ENCODE measurements around the gene SLC25A53.

The SLC25A53 gene, protein sequence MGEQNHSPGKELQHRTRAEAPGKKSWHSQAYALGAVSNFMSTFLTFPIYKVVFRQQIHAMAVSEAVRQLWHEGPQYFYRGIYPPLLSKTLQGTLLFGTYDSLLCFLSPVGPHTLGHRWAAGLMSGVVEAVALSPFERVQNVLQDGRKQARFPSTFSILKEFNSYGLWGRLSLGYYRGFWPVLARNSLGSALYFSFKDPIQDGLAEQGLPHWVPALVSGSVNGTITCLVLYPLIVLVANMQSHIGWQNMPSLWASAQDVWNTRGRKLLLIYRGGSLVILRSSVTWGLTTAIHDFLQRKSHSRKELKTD

DNA sequence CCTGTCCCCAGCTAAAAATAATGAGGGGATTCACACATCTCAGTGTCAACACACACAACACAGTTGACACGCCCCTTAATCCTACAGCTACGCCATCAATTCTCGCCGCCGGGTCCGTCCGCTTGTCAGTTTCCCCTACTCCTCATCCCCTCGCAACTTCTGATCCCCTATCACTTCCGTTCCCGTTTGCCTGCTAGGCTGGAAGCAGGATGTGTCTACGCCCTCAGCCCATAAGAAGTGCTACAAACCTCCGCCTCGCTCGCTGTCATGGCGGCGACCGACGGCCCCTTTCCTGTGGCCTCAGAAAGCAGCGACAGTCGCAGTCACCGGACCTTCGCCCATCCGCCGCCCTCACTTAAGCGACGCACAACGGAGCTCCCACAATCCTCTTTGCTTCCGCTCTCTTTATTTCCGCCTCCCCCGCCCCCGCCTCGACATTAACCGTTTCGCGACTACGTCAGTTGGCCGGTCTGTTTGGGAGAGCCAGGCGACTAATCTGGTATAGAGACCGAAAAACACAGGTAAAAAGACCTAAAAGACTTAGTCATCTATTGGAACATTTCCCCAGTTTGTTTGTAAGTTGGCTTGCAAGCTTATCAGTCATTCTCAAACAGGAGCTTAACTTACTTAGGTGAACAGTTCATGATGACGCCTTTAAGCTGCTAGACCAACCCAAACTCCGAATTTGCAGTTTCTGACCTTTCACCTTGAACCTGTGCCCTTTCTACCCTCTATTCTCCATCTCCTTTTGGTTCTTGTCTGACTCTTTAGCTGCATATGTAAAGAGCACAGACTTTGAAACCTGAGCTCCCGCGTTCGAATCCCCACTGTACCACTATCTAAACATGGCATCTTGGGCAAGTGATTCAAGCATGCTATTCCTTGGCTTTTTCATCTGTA lies at the start of gene SLC25A53:
SLC25A53 (minus strand) TSS at position 380 of the 900 bp plus-strand sequence. CDS start 51,752 bp downstream, outside the sequence.
- Histone ChIP-seq H3K27me3 (no peaks in the 10 kb centered on the region), H3K4me2 (peak within 1 kb of the TSS; percentile 68 to 84 (median 70)), H3K9ac (peak within 1 kb of the TSS; percentile 75 to 85 (median 83)), H3K4me1 (peaks cover 9 to 17% (median 12%) of the 10 kb centered on the region in 10 experiments; a peak in 17 of 20 replicates), H3K27ac (peak within 1 kb of the TSS; percentile 81 to 88 (median 85)), H4K20me1 (no peaks in the 10 kb centered on the region), H3K4me3 (peak within 1 kb of the TSS; percentile 56 to 76 (median 68)), H3K36me3 (no peaks in the 10 kb centered on the region), H3K9me3 (replicated peaks in 1 of 11) (peaks cover 0 to 5% (median 0%) of the 10 kb centered on the region in 11 experiments; a peak in 2 of 22 replicates)
- TF ChIP-seq Cebpa-rat (IDR thresholded peaks at IDR 0.05): no peak

DNA sequence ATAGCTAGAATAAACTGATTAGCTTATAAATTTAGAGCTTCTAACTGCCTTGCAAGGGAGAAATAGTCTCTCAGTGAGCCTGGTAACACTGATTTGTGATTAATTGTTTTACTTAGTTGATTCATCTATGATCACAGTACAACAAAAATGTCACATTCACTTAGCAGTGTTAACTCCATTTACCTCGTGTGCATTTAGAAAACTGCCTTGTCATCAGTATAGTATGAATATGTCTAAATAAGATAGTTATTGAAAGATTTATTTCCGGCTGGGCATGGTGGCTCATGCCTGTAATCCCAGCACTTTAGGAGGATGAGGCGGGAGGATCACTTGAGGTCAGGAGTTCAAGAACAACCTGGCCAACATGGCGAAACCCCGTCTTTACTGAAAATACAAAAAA lies 48.7 kb upstream of the SLC25A53 start:
- no peaks in the 10 kb centered on the region; a peak in 1 of 22 replicates for H4K20me1 ChIP-seq
- no peak overlapping the region for H3K9ac ChIP-seq
- no peak overlapping the region for H3K27ac ChIP-seq
- peaks cover 0 to 22% (median under 1%) of the 10 kb centered on the region in 11 experiments; a peak in 7 of 22 replicates for H3K36me3 ChIP-seq
- no peak overlapping the region for H3K4me3 ChIP-seq
- H3K27me3 ChIP-seq: no peaks in the 10 kb centered on the region
- no peaks in the 10 kb centered on the region for H3K4me1 ChIP-seq
- no peak for TF ChIP-seq Cebpa-rat (IDR thresholded peaks at IDR 0.05)
- no peaks in the 10 kb centered on the region for H3K9me3 ChIP-seq (replicated peaks in 1 of 11)
- no peak overlapping the region for H3K4me2 ChIP-seq

GRCh38 chrX:104195489-104196084 lies 38.8 kb upstream of the SLC25A53 start:
- H4K20me1 ChIP-seq: peaks cover 0 to 18% (median 0%) of the 10 kb centered on the region in 11 experiments; a peak in 4 of 22 replicates
- no peak for TF ChIP-seq Cebpa-rat (IDR thresholded peaks at IDR 0.05)
- H3K9ac ChIP-seq: no peak overlapping the region

DNA sequence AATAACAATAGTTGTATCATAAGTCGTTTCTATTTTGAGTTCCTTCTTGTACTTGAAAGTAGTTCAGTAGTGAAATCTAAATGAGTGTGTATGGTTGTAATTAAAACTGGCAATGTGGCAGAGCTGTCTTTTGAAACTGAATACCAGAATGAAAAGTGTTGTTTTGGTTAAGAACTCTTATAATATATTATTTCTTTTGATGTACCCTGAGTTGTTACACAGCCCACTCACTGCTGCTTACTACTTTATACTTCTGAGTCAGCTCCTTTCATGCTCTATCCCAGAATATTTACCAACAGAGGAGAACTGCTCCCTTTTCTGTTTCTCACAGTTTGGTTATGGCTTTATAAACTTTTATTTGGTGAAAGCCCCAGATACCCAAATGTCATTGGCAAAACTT lies 38.2 kb upstream of the SLC25A53 start:
- Histone ChIP-seq H3K9ac (no peak overlapping the region), H3K4me1 (no peaks in the 10 kb centered on the region), H3K27me3 (peaks cover 0 to 7% (median 0%) of the 10 kb centered on the region in 11 experiments; a peak in 2 of 22 replicates), H3K27ac (no peak overlapping the region; a peak in 1 of 22 replicates), H4K20me1 (peaks cover 0 to 18% (median 0%) of the 10 kb centered on the region in 11 experiments; a peak in 4 of 22 replicates), H3K4me2 (no peak overlapping the region), H3K9me3 (replicated peaks in 1 of 11) (no peaks in the 10 kb centered on the region), H3K4me3 (no peak overlapping the region), H3K36me3 (peaks cover 5 to 59% (median 13%) of the 10 kb centered on the region in 11 experiments; a peak in 20 of 22 replicates)
- no peak for TF ChIP-seq Cebpa-rat (IDR thresholded peaks at IDR 0.05)

More at GRCh38 chrX:104195489-104196084, 38.8 kb upstream of the SLC25A53 start:
- H3K4me2 ChIP-seq: no peak overlapping the region
- no peak overlapping the region for H3K27ac ChIP-seq
- H3K4me3 ChIP-seq: no peak overlapping the region
- H3K36me3 ChIP-seq: peaks cover 5 to 59% (median 14%) of the 10 kb centered on the region in 11 experiments; a peak in 16 of 22 replicates
- H3K27me3 ChIP-seq: peaks cover 0 to 7% (median 0%) of the 10 kb centered on the region in 11 experiments; a peak in 2 of 22 replicates
- no peaks in the 10 kb centered on the region for H3K9me3 ChIP-seq (replicated peaks in 1 of 11)
- no peaks in the 10 kb centered on the region for H3K4me1 ChIP-seq

DNA sequence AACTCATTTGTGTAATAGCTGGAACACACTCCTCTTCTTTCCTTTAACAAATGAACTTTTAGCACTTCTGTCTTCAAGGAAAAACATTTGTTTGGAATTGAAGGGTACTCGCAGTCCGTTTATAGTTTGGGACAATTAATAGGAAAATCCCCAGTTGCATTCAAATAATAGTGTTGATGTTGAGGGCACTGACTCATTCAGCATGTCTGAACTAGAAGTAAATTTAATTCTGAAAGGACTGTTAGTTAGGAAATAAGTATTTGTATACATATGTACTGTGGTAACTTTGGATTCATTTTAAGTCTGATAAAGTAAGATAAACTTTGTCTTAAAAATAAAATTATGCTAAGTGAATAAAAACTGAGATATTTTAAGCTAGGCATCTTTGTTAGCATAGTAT lies 36.7 kb upstream of the SLC25A53 start:
- Histone ChIP-seq H3K4me1 (no peaks in the 10 kb centered on the region), H4K20me1 (peaks cover 0 to 23% (median 0%) of the 10 kb centered on the region in 11 experiments; a peak in 6 of 22 replicates), H3K4me3 (no peak overlapping the region), H3K9me3 (replicated peaks in 1 of 11) (no peaks in the 10 kb centered on the region), H3K4me2 (no peak overlapping the region), H3K27ac (no peak overlapping the region), H3K36me3 (peaks cover 13 to 65% (median 27%) of the 10 kb centered on the region in 11 experiments), H3K27me3 (peaks cover 0 to 7% (median 0%) of the 10 kb centered on the region in 11 experiments; a peak in 2 of 22 replicates), H3K9ac (no peak overlapping the region)
- no peak for TF ChIP-seq Cebpa-rat (IDR thresholded peaks at IDR 0.05)

DNA sequence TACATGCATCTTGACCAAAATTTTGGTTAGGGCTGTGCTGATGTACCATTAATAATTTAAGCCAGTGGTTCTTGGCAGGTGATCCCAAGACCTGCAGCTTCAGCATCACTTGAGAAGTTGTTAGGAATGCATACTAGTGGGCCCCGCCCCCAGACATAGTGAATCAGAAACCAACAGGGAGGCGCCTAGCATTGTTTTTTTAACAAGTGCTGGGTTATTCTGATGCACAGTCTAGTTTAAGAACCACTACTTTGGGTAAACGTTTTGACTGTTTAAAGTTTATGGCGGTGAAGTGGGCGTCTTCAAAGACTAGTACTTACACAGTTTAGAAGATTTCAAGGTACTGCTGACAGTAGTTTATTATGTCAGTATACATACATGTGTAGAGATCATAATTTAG lies 33.0 kb upstream of the SLC25A53 start:
- H3K27ac ChIP-seq: no peak overlapping the region
- H3K4me3 ChIP-seq: no peak overlapping the region
- peaks cover 18 to 78% (median 50%) of the 10 kb centered on the region in 11 experiments for H3K36me3 ChIP-seq
- H3K4me2 ChIP-seq: no peak overlapping the region
- no peak for TF ChIP-seq Cebpa-rat (IDR thresholded peaks at IDR 0.05)
- peaks cover 0 to 19% (median 0%) of the 10 kb centered on the region in 11 experiments; a peak in 5 of 22 replicates for H4K20me1 ChIP-seq
- H3K4me1 ChIP-seq: no peaks in the 10 kb centered on the region
- H3K27me3 ChIP-seq: peaks cover 0 to 7% (median 0%) of the 10 kb centered on the region in 11 experiments; a peak in 2 of 22 replicates
- H3K9me3 ChIP-seq (replicated peaks in 1 of 11): no peaks in the 10 kb centered on the region
- H3K9ac ChIP-seq: no peak overlapping the region

DNA sequence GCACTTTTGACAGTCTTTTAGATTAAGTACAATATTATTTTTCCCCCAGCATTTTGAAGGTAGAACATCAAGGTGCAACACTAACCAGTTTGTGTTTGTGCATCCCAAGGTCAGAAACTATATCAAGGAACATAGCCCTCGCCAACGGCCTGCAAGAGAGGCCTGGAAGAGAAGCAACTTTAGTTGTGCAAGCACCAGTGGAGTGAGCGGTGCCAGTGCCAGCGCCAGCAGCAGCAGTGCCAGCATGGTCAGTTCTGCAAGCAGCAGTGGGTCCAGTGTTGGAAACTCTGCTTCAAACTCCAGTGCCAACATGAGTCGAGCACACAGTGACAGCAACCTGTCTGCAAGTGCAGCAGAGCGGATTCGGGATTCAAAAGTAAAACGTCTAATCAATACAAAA lies 31.1 kb upstream of the SLC25A53 start:
- TF ChIP-seq Cebpa-rat (IDR thresholded peaks at IDR 0.05): no peak

GRCh38 chrX:104183685-104184084 lies 26.9 kb upstream of the SLC25A53 start:
- no peak overlapping the region for H3K9ac ChIP-seq
- H4K20me1 ChIP-seq: peaks cover 0 to 55% (median 7%) of the 10 kb centered on the region in 11 experiments; a peak in 13 of 22 replicates
- H3K36me3 ChIP-seq: peaks cover 15 to 65% (median 30%) of the 10 kb centered on the region in 11 experiments
- H3K4me1 ChIP-seq: no peaks in the 10 kb centered on the region
- H3K4me2 ChIP-seq: no peak overlapping the region
- no peak overlapping the region for H3K27ac ChIP-seq
- H3K27me3 ChIP-seq: no peaks in the 10 kb centered on the region
- H3K9me3 ChIP-seq (replicated peaks in 1 of 11): peaks cover 0 to 4% (median 0%) of the 10 kb centered on the region in 11 experiments; a peak in 7 of 22 replicates
- no peak overlapping the region for H3K4me3 ChIP-seq
- TF ChIP-seq Cebpa-rat (IDR thresholded peaks at IDR 0.05): no peak

More for the DNA sequence above, 31.1 kb upstream of the SLC25A53 start:
- no peak overlapping the region for H3K4me3 ChIP-seq
- H3K9me3 ChIP-seq (replicated peaks in 1 of 11): no peaks in the 10 kb centered on the region
- H3K36me3 ChIP-seq: peaks cover 20 to 90% (median 51%) of the 10 kb centered on the region in 11 experiments
- peaks cover 0 to 23% (median 0%) of the 10 kb centered on the region in 11 experiments; a peak in 6 of 22 replicates for H4K20me1 ChIP-seq
- H3K27ac ChIP-seq: no peak overlapping the region
- H3K9ac ChIP-seq: no peak overlapping the region
- H3K27me3 ChIP-seq: peaks cover 0 to 5% (median 0%) of the 10 kb centered on the region in 11 experiments; a peak in 2 of 22 replicates
- H3K4me1 ChIP-seq: no peaks in the 10 kb centered on the region
- H3K4me2 ChIP-seq: no peak overlapping the region
